MM.1S (cell line): ENCODE results near the gene UPK2.

ENCODE experiments used
- EZH2 ChIP-seq: fragments of 300-600 bp; sonication (generic); optimal IDR thresholded peaks from 2 replicates; pipeline ENCODE3; 2017; ENCODE audit warnings: low read depth, mild to moderate bottlenecking, antibody characterized with exemption, low read length, mixed read lengths
- EZH2phosphoT487 ChIP-seq: fragments of 300-600 bp; sonication (generic); IDR thresholded peaks from 2 replicates; pipeline ENCODE4 v1.6.1; 2018; ENCODE audit warnings: antibody characterized with exemption, low read length
- TF ChIP-seq, protein P1 (sequence below): fragments of 300-600 bp; sonication (generic); IDR thresholded peaks from 2 replicates; pipeline ENCODE4 v1.5.1; 2016; ENCODE audit warnings: antibody characterized with exemption, low read length, mixed read lengths

DNA sequence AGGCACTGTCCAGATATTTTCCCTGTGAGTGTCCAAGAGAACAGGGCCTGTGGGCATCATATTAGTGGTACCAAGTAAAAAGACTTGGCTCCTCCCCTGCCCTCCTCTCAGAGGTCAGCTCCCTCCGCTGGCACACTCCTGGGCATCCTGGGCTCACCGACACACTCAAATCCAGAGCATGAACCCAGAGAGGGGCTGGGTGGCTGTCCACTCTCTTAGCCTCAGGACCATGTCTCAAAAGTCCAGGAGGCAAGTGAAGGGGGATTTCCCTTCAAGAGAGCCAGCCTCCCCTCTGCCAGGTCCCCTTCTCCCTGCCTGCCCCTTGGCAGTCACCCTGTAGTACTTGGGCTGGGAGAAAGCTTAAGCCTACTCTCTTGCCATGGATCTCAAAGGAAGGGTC, 40.7 kb upstream of the UPK2 start:
- TF ChIP-seq, protein P1, sequence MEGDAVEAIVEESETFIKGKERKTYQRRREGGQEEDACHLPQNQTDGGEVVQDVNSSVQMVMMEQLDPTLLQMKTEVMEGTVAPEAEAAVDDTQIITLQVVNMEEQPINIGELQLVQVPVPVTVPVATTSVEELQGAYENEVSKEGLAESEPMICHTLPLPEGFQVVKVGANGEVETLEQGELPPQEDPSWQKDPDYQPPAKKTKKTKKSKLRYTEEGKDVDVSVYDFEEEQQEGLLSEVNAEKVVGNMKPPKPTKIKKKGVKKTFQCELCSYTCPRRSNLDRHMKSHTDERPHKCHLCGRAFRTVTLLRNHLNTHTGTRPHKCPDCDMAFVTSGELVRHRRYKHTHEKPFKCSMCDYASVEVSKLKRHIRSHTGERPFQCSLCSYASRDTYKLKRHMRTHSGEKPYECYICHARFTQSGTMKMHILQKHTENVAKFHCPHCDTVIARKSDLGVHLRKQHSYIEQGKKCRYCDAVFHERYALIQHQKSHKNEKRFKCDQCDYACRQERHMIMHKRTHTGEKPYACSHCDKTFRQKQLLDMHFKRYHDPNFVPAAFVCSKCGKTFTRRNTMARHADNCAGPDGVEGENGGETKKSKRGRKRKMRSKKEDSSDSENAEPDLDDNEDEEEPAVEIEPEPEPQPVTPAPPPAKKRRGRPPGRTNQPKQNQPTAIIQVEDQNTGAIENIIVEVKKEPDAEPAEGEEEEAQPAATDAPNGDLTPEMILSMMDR: no peak
- no peak for TF ChIP-seq EZH2phosphoT487
- no peak for TF ChIP-seq EZH2
